BE2C (cell line): ENCODE results near the gene DIPK1B.
A peak's percentile ranks its signal among the peaks of the same experiment; 100 is the strongest.

Experiments used
- DNase-seq: peaks from one replicate; pipeline ENCODE4 v3.0.0-alpha.2; 2020
- H3K27me3 ChIP-seq: fragments of 250-450 bp; sonication (Bioruptor Pico); 2 replicates; pipeline ENCODE4 v1.5.1; 2020; ENCODE audit warnings: mild to moderate bottlenecking
- H3K36me3 ChIP-seq: fragments of 250-450 bp; sonication (Bioruptor Pico); 2 replicates; pipeline ENCODE4 v1.5.1; 2020; ENCODE audit warnings: mild to moderate bottlenecking
- H3K4me1 ChIP-seq: fragments of 250-450 bp; sonication (Bioruptor Pico); 2 replicates; pipeline ENCODE4 v1.5.1; 2020
- H3K4me3 ChIP-seq: 2 replicates; pipeline ENCODE4 v1.5.1; 2011; ENCODE audit warnings: low read depth, low read length
- H3K9me3 ChIP-seq: fragments of 250-450 bp; sonication (Bioruptor Pico); 2 replicates; pipeline ENCODE4 v1.5.1; 2020
- CTCF ChIP-seq: IDR thresholded peaks from 2 replicates; pipeline ENCODE4 v1.5.1; 2012; ENCODE audit warnings: mild to moderate bottlenecking, low read depth, low read length

DIPK1B gene

GRCh38 chr9:136693490-136694162 is 18.7 kb upstream of the DIPK1B start:
- H3K9me3 ChIP-seq = no peaks in the 10 kb centered on the region
- H3K36me3 ChIP-seq = no peaks in the 10 kb centered on the region
- H3K27me3 ChIP-seq = no peaks in the 10 kb centered on the region
- no peaks in the 10 kb centered on the region; the same call in 1 of the 2 replicates for H3K4me1 ChIP-seq
- no peak overlapping the region for H3K4me3 ChIP-seq
- no peak for DNase-seq
- TF ChIP-seq CTCF = no peak

- peak; percentile 78 for TF ChIP-seq CTCF
- no peaks in the 10 kb centered on the region for H3K9me3 ChIP-seq
- H3K4me3 ChIP-seq = no peak overlapping the region
- DNase-seq = peak; percentile 83
- no peaks in the 10 kb centered on the region; the same call in 1 of the 2 replicates for H3K4me1 ChIP-seq
- H3K36me3 ChIP-seq = no peaks in the 10 kb centered on the region
- H3K27me3 ChIP-seq = no peaks in the 10 kb centered on the region
Measured at GRCh38 chr9:136694163-136694871, 18.1 kb upstream of the DIPK1B start.

GRCh38 chr9:136694872-136695247 is 17.5 kb upstream of the DIPK1B start:
- no peaks in the 10 kb centered on the region for H3K9me3 ChIP-seq
- no peak overlapping the region for H3K4me3 ChIP-seq
- H3K27me3 ChIP-seq = no peaks in the 10 kb centered on the region
- DNase-seq = no peak
- TF ChIP-seq CTCF = no peak
- no peaks in the 10 kb centered on the region for H3K36me3 ChIP-seq
- H3K4me1 ChIP-seq = no peaks in the 10 kb centered on the region; the same call in 1 of the 2 replicates

- no peaks in the 10 kb centered on the region for H3K36me3 ChIP-seq
- TF ChIP-seq CTCF = no peak
- no peaks in the 10 kb centered on the region for H3K27me3 ChIP-seq
- H3K4me3 ChIP-seq = no peak overlapping the region
- DNase-seq = no peak
- no peaks in the 10 kb centered on the region; the same call in 1 of the 2 replicates for H3K9me3 ChIP-seq
- no peaks in the 10 kb centered on the region; the same call in 1 of the 2 replicates for H3K4me1 ChIP-seq
Measured at GRCh38 chr9:136695435-136695895, 16.9 kb upstream of the DIPK1B start.

GRCh38 chr9:136695955-136696354 is 16.4 kb upstream of the DIPK1B start:
- Histone ChIP-seq H3K27me3 (no peaks in the 10 kb centered on the region), H3K4me3 (no peak overlapping the region)

More at GRCh38 chr9:136695955-136696354, 16.4 kb upstream of the DIPK1B start:
- no peak for TF ChIP-seq CTCF
- Histone ChIP-seq H3K4me1 (no peaks in the 10 kb centered on the region; the same call in 1 of the 2 replicates), H3K36me3 (no peaks in the 10 kb centered on the region), H3K9me3 (no peaks in the 10 kb centered on the region; the same call in 1 of the 2 replicates)
- no peak for DNase-seq
